ENCODE measurements around the gene MCTP1.

DNA sequence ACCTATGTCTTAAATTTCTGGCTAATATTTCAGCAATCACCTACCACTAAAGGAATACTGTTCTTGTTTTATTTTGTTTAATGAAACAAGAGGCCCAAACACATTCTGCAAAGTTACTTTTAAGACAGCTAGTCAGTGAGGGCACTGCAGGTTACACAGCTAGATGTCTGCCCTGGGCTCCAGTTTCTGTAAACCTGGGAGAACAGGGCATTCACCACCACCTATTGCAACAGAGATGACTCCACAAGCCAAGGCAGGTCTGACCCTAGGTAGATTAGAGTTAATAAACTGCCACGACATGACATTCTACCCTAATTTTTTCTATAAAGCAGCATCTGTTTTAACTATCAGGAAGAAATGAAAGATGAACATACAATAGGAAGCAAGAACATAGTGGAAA lies 575.6 kb downstream of the MCTP1 start:
- TF ChIP-seq POLR2A (conservative IDR thresholded peaks at IDR 0.05) (no peak), GTF2E2 (tag; IDR thresholded peaks at IDR 0.05) (no peak), KDM1A (IDR thresholded peaks at IDR 0.05) (no peak), U2AF1 (optimal IDR thresholded peaks at IDR 0.05; ENCODE audit: low read depth, low read length) (no peak), RAD21 (CRISPR knock-in tag; conservative IDR thresholded peaks at IDR 0.05 in 1 of 2, IDR thresholded peaks at IDR 0.05 in 1 of 2) (no peak), BMI1 (IDR thresholded peaks at IDR 0.05; ENCODE audit: low read length) (no peak), GABPB2 (CRISPR knock-in tag; conservative IDR thresholded peaks at IDR 0.05) (no peak), HDAC6 (IDR thresholded peaks at IDR 0.05; ENCODE audit: low read depth, low read length) (no peak), FOSL1 (tag; conservative IDR thresholded peaks at IDR 0.05) (no peak), RCOR1 (IDR thresholded peaks at IDR 0.05; ENCODE audit: borderline replicate concordance in 1 of 2, low read depth in 2 of 2, low read length in 2 of 2) (no peak), BHLHE40 (IDR thresholded peaks at IDR 0.05; ENCODE audit: low read length) (no peak)
- TF ChIP-seq, protein P1, sequence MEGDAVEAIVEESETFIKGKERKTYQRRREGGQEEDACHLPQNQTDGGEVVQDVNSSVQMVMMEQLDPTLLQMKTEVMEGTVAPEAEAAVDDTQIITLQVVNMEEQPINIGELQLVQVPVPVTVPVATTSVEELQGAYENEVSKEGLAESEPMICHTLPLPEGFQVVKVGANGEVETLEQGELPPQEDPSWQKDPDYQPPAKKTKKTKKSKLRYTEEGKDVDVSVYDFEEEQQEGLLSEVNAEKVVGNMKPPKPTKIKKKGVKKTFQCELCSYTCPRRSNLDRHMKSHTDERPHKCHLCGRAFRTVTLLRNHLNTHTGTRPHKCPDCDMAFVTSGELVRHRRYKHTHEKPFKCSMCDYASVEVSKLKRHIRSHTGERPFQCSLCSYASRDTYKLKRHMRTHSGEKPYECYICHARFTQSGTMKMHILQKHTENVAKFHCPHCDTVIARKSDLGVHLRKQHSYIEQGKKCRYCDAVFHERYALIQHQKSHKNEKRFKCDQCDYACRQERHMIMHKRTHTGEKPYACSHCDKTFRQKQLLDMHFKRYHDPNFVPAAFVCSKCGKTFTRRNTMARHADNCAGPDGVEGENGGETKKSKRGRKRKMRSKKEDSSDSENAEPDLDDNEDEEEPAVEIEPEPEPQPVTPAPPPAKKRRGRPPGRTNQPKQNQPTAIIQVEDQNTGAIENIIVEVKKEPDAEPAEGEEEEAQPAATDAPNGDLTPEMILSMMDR (IDR thresholded peaks at IDR 0.05 in 2 of 3, conservative IDR thresholded peaks at IDR 0.05 in 1 of 3; ENCODE audit: insufficient read depth in 2 of 3, low read depth in 1 of 3, low read length in 3 of 3): no peak
- TF ChIP-seq, protein P2, sequence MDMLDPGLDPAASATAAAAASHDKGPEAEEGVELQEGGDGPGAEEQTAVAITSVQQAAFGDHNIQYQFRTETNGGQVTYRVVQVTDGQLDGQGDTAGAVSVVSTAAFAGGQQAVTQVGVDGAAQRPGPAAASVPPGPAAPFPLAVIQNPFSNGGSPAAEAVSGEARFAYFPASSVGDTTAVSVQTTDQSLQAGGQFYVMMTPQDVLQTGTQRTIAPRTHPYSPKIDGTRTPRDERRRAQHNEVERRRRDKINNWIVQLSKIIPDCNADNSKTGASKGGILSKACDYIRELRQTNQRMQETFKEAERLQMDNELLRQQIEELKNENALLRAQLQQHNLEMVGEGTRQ (CRISPR knock-in tag; IDR thresholded peaks at IDR 0.05): no peak
- TF ChIP-seq, protein P3, sequence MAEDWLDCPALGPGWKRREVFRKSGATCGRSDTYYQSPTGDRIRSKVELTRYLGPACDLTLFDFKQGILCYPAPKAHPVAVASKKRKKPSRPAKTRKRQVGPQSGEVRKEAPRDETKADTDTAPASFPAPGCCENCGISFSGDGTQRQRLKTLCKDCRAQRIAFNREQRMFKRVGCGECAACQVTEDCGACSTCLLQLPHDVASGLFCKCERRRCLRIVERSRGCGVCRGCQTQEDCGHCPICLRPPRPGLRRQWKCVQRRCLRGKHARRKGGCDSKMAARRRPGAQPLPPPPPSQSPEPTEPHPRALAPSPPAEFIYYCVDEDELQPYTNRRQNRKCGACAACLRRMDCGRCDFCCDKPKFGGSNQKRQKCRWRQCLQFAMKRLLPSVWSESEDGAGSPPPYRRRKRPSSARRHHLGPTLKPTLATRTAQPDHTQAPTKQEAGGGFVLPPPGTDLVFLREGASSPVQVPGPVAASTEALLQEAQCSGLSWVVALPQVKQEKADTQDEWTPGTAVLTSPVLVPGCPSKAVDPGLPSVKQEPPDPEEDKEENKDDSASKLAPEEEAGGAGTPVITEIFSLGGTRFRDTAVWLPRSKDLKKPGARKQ (CRISPR knock-in tag; IDR thresholded peaks at IDR 0.05): no peak
